AG10803 (cell line): ENCODE data around the gene TMEM94.
"Not testable (repeated sequence)": the region's sequence is repeated elsewhere in the genome, so short reads cannot be mapped to it uniquely, and the experiment has no call there.

Experiments
- DNase-seq: peaks from one replicate; pipeline ENCODE4 v3.0.0; 2010; ENCODE audit warnings: low read depth
- H3K4me3 ChIP-seq: 2 replicates; pipeline ENCODE4 v1.5.1; 2011; ENCODE audit warnings: mild to moderate bottlenecking, low read length, control low read depth
- TF ChIP-seq, protein P1 (sequence below): conservative IDR thresholded peaks from 2 replicates; pipeline ENCODE4 v1.5.1; 2011; ENCODE audit warnings: mild to moderate bottlenecking, low read length, control low read depth, inconsistent platforms

TMEM94 gene

DNA sequence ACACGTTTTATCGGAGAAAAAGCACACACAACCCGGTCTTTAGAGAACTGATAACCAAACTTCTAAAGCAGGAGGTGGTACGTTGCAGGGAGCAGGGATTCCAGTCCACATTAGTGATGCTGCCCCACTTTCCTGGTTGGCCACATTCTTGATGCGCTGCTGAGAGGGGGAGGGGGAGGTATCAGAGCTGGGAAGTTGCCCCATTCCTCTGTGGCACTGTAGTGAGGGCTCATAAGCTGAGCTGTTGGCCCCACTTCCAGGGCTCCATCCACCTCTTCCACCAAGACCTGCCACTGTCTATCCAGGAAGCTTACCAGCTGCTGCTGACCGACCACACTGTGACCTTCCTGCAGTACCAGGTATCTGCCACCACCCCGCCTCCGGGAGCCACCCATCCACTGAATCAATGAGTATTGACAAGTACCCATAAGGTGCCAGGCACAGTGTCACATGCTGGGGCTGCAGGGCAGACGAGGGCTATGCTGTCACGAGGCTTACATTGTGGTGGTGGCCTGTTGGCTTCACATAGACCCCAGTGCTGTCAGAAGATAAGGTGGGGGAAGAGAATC is 60.9 kb downstream of the TMEM94 start:
- TF ChIP-seq, protein P1, sequence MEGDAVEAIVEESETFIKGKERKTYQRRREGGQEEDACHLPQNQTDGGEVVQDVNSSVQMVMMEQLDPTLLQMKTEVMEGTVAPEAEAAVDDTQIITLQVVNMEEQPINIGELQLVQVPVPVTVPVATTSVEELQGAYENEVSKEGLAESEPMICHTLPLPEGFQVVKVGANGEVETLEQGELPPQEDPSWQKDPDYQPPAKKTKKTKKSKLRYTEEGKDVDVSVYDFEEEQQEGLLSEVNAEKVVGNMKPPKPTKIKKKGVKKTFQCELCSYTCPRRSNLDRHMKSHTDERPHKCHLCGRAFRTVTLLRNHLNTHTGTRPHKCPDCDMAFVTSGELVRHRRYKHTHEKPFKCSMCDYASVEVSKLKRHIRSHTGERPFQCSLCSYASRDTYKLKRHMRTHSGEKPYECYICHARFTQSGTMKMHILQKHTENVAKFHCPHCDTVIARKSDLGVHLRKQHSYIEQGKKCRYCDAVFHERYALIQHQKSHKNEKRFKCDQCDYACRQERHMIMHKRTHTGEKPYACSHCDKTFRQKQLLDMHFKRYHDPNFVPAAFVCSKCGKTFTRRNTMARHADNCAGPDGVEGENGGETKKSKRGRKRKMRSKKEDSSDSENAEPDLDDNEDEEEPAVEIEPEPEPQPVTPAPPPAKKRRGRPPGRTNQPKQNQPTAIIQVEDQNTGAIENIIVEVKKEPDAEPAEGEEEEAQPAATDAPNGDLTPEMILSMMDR, result no peak
- H3K4me3 ChIP-seq, result peak overlapping the region; percentile 69
- no peak for DNase-seq

- TF ChIP-seq, protein P1, result no peak
- no peak overlapping the region for H3K4me3 ChIP-seq
- DNase-seq, result no peak
Observed at GRCh38 chr17:75518201-75518600, 61.8 kb downstream of the TMEM94 start.

DNA sequence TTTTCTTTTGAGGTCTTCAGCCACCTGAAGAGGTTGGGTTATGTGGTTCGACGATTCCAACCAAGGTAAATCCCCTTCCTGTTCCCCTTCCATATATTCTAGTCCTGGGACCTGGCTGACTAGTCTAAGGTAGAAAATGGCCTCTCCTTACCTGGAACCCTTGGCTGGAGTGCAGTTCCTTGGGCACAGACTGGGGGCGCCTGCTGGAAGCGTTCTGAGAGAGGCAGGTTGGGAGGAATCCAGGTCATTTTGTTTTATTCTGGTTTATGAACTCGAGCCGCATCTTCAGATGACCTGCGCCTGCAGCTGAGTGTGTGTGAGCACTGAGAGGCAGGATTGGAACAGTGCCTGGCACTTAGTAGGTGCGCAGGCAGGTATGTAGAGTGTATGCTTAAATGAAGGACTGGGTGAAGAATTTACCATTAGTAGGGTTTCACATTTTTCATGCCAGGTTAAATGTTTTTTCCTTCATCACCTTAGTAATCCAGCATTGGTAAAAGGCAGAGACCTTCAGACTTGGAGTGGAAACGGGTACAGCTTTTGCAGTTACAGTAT is 62.6 kb downstream of the TMEM94 start:
- H3K4me3 ChIP-seq, result no peak overlapping the region
- TF ChIP-seq, protein P1, result no peak
- no peak for DNase-seq

DNA sequence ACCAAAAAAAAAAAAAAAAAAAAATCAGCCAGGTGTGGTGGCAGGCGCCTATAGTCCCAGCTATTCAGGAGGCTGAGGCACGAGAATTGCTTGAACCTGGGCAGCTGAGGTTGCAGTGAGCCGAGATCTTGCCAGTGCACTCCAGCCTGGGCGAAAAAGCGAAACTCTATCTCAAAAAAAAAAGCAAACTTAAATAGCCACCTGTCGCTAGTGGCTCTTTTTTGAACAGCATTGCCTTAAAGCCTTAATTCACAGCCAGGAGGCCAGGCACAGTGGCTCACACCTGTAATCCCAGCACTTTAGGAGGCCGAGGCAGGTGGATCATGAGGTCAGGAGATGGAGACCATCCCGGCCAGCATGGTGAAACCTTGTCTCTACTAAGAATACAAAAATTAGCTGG is 64.0 kb downstream of the TMEM94 start:
- H3K4me3 ChIP-seq, DNase-seq: not testable (repeated sequence)

GRCh38 chr17:75521290-75521689 is 64.9 kb downstream of the TMEM94 start:
- DNase-seq, result no peak
- TF ChIP-seq, protein P1, result no peak

DNA sequence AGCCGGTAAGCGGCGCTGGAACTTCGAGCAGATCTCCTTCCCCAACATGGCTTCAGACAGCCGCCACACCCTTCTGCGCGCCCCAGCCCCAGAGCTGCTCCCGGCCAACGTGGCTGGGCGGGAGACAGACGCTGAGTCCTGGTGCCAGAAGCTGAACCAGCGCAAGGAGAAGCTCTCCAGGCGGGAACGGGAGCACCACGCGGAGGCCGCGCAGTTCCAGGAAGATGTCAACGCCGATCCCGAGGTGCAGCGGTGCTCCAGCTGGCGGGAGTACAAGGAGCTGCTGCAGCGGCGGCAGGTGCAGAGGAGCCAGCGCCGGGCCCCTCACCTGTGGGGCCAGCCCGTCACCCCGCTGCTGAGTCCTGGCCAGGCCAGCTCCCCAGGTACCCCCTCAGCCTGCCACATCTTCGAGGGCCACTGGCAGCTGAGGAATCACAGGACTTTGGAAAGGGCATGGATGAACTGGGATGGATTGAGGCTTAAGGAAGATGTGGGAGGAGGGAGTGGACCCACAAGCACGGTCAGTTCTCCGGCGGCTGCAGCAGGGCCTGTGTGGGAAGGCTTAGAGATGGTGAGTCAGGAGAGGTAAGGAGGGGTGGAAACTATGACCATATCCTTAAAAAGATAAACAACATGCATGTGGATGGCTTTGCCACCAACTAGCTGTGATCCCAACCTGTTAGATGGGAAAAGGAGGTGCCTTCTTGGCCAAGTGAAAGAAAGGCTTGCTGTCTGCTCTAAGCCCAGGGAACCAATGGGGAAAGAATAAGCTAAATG is 65.7 kb downstream of the TMEM94 start:
- TF ChIP-seq, protein P1, result no peak
- H3K4me3 ChIP-seq, result no peak overlapping the region
- DNase-seq, result no peak

More at GRCh38 chr17:75521290-75521689, 64.9 kb downstream of the TMEM94 start:
- H3K4me3 ChIP-seq, result no peak overlapping the region

- no peak overlapping the region for H3K4me3 ChIP-seq
- no peak for DNase-seq
- TF ChIP-seq, protein P1, result no peak
Observed at GRCh38 chr17:75523647-75524046, 67.2 kb downstream of the TMEM94 start.
